GM18907 (cell line): Measurements from ENCODE around the gene GPR78.

ENCODE experiments used
- ATAC-seq: cut with Tn5 transposase; IDR thresholded peaks from one replicate; pipeline ENCODE4 v1.9.1; 2021; ENCODE audit warnings: mild to moderate bottlenecking, moderate library complexity; ENCODE audit not compliant: unreplicated experiment

The GPR78 gene

DNA sequence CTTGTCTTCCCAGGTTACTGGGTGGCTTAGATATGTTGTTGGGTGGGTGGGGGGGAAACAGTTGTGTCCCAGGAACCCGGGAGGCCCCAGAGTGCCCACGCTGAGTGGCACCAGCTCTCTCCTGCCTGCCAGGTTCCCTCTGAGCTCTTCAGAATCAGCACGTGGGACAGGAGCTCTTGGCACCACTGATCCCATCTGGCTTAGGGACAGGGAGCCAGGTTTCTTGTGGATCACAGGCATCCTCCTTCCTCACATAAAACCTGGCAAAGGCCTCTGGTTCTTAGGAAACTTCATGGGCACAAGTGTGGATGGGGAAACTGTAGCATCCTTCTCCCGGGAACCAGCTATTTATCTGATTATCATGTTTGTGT, 3.4 kb downstream of the GPR78 start:
- ATAC-seq, result no peak

DNA sequence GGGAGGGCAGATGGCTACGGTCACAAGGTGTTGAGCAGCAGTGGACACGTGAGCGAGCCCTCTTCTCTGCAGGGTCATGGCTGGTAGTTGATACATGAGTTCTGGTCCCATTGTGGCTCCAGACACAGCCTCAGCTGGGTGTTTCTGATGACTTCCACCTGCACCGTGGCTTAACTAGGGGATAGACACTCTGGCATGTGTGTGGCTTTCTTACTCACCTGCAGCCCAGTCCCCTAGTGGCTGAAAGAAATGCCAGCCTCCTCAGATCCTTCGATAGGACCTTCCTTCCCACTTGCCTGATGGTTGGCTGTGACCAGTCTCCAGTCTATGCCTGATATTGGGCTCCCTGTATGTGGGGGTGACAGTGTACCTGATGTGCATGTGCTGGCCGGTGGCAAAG, 5.0 kb downstream of the GPR78 start:
- ATAC-seq, result no peak

DNA sequence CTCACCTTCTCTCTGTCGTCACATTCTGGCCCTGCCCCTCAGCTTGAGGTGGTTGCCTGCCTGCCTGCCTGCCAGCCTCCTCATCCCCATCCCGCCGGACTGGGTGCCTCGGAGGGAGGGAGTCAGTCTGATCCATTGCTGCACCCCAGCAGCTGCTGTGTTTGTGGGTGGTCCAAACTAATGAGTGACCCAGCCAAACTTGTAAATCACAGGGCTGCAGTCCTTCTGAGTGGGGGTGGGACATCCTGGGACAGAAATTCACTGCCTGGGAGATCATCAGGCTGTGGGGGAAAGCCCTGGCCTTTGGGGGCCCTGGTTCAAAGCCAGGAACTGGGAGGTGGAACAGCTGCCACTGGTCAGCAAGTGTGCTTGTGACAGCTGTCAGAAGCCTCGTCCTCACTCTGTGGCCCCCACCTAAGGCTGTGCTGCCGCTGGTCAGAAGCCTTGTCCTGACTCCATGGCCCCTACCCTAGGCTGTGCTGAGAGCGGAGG, 5.6 kb downstream of the GPR78 start:
- no peak for ATAC-seq

DNA sequence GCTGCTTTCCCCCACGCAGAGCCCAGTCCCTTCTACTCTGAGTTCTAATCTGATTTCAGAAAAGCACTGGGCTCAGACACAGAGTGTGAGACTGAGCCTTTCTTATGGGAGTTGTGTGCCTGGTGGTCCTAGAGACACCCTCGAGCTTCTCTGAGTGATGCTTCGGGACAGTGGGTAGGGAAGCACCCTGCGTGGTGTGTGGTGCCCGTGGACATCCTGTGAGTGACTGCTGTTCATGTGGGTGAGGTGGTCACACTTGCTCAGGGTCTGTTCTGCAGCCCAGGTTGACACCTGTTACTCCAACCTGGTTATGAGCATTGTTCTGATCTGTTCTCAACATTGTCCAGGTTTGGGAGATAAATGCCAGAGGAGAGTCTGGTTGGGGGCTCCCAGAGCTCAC, 6.1 kb downstream of the GPR78 start:
- ATAC-seq, result no peak

DNA sequence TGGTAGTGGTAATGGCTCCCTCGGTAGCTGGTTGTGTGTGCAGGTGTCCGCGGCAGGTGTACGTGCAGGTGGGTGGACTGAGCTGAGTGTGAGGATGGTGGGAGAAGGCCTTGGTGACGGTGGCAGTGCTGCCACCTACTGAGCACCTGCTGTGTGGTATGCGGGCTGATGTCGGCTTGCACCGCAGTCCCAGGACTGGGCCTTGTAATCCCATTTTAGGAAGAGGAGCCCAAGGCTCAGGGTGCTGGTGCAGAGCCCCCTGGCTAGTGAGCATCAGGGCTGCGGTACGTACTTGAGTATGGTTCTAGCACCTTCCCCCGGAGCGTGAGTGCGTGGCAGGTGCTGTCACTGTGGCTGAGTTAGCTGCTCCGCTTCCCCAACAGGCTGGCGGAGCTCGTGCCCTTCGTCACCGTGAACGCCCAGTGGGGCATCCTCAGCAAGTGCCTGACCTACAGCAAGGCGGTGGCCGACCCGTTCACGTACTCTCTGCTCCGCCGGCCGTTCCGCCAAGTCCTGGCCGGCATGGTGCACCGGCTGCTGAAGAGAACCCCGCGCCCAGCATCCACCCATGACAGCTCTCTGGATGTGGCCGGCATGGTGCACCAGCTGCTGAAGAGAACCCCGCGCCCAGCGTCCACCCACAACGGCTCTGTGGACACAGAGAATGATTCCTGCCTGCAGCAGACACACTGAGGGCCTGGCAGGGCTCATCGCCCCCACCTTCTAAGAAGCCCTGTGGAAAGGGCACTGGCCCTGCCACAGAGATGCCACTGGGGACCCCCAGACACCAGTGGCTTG, 6.7 kb downstream of the GPR78 start:
- ATAC-seq, result no peak

DNA sequence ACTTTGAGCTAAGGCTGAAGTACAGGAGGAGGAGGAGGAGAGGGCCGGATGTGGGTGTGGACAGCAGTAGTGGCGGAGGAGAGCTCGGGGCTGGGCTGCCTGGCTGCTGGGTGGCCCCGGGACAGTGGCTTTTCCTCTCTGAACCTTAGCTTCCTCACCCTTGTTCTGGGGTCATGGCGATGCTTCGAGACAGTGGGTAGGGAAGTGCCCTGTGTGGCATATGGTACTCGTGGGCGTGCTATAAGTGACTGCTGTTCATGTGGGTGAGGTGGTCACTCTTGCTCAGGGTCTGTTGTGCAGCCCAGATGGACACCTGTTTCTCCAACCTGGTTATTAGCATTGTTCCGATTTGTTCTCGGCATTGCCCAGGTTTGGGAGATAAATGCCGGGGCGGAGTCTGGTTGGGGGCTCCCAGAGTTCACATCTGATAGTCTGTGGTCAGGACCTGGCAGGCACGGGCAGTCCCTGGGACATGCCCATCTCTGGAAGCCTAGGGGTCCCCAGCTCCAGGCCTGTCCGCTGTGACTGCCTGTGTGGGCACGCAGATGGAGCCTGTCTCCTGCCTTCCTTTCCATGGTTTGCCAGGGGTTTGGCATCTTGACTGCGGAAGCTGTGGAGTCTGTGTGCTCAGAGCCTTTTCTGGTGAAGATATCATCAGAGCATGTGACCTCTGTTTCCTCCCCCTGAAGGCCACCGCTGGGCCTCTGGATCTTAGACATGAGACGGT, 7.4 kb downstream of the GPR78 start:
- no peak for ATAC-seq

DNA sequence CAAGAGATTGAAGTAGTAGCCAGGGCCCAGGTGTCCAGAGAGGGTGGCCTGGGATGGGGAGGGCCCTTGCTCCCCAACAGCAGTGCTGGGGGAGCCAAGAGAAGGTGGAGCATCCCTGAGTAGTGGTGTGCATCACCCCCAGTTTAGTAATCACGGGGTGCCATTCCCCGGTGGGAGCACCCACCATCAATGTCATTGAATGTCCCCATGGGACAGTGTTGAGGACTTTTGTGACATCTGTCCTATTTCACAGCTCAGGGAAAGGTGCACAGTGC, 7.9 kb downstream of the GPR78 start:
- no peak for ATAC-seq

DNA sequence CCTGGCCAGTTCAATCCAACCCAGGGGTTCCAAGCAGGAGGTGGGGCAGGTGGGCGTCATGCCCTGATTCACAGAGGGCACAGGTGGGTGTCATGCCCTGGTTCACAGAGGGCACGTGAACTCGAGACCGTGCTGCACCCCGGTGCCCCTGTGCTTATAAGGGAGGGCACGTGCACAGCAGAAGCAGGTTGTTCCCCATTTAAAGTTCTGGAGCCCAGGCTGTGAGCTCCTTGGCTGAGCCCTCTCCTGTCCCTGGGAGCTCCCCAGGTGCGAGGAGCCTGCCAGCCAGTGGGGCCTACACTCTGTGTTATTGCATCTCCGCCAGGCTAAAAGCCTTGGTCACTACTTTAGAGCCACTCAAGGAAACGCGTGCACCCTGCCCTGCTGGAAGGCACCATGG, 9.1 kb downstream of the GPR78 start:
- no peak for ATAC-seq

DNA sequence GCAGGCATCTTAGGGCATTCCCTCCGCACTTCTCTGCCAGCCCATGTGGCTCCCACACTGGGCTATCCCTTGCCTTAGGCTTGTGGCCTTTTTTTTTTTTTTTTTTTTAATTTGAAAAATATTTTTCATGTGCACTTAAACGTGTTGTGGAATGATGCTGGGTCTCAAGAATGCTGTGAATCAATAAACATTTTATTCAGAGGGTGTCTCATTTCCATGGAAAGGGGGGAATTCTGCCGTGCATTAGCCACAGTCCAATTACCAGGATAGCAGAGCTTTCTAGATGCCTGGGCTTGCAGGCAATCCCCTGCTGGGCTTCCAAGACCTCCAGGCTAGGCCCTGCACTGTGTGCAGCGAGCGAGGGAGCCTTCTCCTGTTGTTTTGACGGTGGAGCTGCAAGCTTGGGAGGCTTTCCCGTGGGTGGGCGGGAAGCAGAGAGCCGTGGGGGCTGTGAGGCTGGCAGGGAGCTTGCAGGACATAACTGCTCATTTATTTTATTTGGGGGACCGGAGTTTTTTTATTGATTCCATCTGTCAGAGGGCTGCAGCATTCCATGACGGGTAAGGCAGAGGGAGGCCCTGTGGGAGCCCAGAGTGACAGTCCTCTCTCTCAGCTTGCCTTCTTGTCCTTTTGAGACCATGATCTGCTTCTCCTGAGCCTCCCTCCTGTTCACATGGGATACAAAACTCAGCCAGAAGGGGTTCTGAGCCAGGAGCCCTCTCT, 9.8 kb downstream of the GPR78 start:
- no peak for ATAC-seq

DNA sequence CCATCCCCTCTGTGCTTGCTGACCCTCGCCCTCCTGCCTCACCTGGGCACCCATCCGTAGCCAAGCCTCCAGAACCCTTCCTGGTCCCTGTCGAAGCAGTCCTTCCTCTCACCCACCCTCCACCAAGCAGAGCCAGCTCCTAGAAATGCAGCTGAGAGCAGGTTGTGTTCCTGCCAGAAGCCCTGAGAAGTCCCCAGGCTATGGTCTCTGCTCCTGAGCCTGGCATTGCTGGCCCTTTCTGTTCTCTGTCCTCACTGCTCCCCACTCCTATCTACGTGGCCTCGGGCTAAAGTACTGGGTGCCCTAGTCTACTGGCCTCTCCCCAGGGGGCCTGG, 10.3 kb downstream of the GPR78 start:
- no peak for ATAC-seq

DNA sequence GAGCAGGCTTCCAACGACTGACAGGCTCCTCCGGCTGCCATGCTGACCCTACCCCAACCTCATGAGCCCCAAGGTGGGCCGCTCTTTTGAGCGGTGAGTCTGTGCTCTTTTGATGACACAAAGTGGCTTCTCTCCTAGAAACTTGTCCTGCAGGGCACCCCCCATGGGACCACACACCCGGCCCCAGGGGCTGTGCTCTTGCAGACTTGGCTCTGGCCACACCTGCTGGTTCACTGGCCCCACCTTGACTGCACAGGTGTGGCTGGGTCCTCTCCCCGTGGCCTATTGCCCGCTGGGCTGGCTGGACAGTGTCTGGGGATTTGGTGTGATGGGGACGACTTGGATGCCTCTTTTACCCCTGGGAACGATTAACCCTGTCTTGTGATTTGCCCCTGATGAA, 10.9 kb downstream of the GPR78 start:
- no peak for ATAC-seq

DNA sequence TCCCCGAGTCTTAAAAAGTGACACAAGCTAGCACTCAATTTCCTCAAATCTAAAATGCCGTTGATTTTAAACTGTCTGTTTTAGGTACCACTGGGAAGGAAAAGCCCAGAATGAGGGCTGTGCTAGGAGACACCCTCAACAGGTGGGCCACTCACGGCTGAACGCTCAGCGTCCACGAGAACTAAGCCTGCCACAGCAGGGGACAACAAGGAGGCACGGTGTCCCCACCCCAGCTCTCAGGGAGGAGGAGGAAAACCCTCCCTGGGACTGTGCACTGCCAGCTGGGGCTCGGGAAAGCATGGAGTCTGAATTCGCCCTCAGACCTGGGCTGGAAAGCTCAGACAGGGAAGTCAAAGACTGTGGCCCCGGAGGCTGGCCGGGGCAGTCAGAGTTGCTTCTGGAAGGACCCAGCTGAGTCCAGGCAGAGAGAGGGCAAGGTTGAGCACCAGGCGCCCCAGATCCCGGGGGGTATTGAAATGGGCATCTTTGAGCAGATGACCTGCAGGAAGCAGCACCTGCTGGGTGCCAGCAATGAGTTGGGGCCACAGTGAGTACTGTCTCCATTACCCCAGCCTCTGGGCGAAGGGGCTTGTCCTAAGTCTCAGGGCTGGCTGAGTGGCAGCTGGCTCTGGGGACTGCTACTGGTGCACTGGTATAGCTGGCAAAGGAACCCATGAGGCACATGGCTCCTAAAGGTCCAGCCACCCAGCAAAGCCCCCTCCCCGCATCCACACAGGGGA, 11.6 kb downstream of the GPR78 start:
- ATAC-seq, result no peak

DNA sequence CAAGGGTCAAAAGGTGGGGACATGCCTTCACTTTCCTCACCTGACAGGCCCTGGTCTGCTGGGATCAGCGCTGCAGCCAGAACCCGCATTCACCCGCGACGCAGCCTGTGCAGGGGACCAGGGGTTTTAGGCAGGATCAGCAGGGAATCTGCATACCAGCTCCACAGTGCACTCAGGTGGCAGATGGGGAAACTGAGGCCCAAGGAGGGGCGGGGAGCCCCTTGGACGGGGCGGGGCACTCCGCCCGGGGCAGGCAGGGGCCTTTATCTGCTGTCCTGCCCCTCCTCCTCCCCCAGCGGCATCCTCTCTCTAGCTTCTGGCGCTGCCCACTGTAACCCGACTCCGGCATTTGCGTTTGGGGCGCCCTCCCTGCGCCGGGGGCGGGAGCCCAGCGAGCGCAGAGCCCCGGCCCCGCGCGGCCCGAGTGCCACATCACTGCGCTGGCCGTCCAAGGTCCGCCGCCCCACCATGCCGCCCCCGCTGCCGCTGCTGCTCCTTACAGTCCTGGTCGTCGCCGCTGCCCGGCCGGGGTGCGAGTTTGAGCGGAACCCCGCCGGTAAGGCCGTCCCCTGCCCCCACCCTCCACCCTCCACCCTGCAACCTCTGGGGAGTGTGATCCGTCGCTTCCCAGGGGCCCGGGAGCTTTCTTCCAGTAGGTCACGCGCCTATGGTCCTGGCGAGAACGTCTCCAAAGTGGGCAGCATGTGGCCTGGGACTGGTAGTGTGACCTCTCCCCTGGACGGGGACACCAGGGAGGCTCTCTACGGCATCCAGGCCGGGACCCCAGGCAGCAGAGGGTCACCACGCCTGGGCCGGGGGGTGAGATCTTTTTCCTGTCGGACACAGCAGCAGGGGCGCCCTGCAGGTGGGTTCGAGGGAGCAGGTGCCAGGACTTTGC, 12.4 kb downstream of the GPR78 start, which contains the start of gene CPZ:
Gene CPZ (plus strand): TSS at position 400 of the 898 bp plus-strand sequence. CDS start 69 bp downstream, at position 469.
- no peak for ATAC-seq

DNA sequence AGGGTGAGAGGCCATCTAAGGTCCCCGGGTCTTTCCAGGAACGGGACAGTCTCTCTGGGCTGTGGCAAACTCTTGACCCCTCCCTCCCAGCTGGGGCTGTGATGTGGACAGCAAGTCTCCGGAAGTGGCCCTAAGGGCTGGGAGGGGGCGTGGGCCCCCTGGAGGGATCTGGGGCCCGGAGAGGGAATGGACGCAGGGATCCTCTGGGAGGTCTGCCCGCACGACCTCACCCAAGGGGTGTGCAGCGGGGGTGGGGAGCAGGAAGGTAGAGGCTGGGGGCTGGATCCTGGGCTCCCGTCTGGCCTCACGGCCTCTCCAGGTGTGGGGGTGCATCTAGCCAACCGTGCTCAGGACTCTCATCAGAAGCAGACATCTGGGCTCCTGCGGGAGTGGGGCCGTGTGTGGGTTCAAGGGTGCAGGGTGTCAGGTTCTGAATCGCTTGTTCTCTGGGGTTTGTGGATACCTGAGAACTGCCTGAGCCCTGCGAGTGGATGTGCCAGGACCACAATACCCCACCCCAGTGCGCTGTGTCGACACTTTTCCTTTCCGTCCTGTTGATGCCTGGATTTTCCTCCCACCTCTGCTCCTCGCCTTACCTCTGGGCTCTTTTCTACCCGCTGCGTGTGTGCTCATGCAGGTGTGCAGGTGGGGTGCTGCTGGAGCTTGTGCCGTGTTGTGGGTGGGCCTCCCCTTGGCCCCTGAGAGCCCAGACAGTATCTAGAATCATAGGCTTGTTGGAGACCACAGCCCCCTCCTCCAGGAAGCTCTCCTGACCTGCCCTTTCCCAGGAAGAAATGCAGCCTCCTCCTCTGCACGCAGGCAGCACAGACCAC, 13.3 kb downstream of the GPR78 start:
- ATAC-seq, result no peak

DNA sequence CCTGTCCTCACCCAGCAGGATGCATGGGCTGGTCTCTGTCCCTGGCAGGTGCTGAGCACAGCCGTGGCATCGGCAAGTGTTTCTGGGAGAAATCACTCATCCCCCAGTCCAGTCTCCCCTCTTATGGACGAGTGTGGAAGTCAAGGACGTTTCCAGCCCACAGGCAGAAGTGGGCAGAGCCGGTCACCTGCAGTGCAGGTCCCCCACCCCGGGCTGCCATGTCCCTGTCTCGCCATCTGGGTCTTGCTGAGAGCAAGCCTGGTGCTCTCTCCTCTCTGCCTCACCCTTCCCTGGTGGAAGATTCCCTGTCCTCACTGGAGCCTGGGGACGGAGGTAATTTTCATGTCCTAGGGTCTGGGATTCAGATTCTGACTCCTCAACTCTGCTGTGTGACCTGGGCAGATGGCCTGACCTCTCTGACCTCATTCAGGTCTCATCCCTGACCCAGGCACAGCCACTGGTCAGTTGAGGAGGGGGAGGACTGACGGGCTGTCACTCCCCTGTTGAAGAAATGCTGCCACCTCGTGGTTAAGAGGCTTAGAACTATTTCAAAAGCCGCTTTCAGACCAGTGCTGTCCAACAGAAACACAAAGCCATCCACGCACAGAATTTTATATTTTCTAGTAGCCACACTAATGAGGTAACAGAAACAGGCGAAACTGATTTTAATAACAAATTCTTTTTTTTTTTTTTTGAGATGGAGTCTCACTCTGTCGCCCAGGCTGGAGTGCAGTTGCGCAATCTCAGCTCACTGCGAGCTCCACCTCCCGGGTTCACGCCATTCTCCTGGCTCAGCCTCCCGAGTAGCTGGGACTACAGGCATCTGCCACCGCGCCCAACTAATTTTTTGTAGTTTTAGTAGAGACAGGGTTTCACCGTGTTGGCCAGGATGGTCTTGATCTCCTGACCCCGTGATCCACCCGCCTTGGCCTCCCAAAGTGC, 14.2 kb downstream of the GPR78 start:
- no peak for ATAC-seq

DNA sequence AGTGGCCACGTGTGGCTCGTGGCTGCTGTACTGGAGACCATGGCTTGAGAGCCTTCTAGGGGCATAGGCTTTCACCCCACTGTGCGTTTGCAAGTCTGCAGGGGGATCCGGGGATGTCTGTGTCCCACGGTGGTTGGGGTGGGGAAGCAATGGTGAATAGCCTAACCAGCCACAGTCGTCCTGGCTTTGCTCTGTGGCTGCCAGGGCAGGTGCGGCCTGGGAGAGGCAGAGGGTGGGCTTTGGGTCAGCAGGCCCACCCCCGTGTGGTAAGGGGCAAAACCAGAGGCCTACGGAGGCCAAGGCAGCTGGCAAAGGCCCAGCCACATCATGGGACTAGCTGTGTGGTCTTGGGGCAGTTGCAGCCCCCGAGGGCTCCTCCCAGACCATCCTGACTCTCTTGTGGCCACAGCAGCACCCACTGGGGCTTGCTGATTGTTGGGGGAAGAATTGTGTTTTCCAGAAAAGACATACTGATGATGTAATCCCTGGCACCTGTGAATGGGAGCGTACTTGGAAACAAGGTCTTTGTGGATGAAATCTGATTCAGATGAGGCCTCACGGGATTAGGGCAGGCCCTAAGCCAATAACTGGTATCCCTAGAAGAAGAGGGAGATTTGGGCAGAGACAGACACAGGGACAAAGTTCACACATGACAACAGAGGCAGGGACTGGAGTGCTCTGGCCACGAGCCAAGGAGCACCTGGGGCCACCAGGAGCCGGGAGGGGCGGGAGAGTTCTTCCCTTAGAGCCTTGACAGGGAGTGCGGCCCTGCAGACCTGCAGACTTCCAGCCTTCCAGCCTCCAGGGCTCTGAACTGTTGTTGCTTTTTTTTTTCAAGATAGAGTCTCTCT, 15.3 kb downstream of the GPR78 start:
- ATAC-seq, result no peak

DNA sequence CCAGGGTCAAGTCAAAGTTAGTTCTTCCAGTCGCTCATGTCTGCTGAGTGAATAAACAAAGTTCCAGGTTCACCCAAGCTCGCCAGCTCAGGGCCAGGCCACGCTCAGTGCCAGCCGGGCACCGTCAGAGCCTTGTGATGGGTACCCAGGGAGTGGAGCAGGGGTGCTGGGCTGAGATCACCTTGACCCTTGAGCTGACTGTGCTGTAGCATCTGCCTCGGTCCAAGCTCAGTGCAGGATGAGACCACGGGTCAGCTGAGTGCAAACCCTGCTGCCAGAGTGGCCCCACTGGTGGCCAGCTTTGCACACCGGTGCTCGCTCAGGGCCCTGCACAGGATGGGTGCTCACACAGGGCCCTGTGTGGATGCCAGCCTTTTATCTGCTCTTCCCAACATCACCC, 16.7 kb downstream of the GPR78 start:
- ATAC-seq, result no peak
